ENCODE measurements around the gene CSPG5.
A peak's percentile ranks its signal among the peaks of the same experiment; 100 is the strongest.

GRCh38 chr3:47612178-47612577, 33.5 kb upstream of the CSPG5 start:
- no peak for TF ChIP-seq CTCF (IDR thresholded peaks at IDR 0.05)
- TF ChIP-seq POLR2A (IDR thresholded peaks at IDR 0.05) = peak in 1 of 2 donors; percentile 54
